C4-2B (cell line): ENCODE measurements around the gene PCNT.

ENCODE experiments used
- ZFX ChIP-seq: fragments of 450-650 bp; IDR thresholded peaks from 2 replicates; pipeline ENCODE4 v1.6.1; 2017
- TF ChIP-seq, protein P1 (sequence below): fragments of 450-650 bp; conservative IDR thresholded peaks from 2 replicates; pipeline ENCODE4 v1.5.1; 2017; ENCODE audit warnings: mild to moderate bottlenecking

DNA sequence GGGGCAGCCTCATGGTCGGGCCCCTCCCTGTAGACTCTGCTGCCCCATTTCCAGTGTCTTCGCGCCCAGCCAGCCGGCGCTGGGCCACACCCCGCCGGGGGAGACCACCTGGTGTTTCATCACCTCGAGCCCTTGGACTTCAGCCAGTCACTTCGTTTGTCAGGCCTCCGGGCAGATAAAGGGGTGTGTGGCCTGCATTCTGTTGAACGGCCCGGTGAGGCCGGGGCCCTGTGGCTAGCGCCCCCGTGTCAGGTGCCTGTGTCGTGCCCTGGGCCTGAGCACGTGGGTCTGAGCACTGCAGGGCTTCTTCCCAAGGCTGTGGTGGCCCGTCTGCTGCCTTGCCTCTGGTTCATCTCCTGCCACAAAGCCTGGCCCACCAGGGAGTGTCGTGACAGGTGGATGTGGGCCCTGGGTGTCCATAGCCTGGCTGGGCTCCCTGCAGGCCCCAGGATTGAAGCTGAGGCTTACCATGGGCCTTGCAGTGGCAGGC, 69.5 kb downstream of the PCNT start:
- TF ChIP-seq, protein P1, sequence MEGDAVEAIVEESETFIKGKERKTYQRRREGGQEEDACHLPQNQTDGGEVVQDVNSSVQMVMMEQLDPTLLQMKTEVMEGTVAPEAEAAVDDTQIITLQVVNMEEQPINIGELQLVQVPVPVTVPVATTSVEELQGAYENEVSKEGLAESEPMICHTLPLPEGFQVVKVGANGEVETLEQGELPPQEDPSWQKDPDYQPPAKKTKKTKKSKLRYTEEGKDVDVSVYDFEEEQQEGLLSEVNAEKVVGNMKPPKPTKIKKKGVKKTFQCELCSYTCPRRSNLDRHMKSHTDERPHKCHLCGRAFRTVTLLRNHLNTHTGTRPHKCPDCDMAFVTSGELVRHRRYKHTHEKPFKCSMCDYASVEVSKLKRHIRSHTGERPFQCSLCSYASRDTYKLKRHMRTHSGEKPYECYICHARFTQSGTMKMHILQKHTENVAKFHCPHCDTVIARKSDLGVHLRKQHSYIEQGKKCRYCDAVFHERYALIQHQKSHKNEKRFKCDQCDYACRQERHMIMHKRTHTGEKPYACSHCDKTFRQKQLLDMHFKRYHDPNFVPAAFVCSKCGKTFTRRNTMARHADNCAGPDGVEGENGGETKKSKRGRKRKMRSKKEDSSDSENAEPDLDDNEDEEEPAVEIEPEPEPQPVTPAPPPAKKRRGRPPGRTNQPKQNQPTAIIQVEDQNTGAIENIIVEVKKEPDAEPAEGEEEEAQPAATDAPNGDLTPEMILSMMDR, result no peak
- no peak for TF ChIP-seq ZFX
